SKM-1 treated with dmso at 0.1 percent for 144 hours (cell line): Measurements from ENCODE around the gene RELN.

Experiments
- DNase-seq: peaks from one replicate; lab custom pipeline; 2025; ENCODE audit not compliant: unreplicated experiment; lab: John Stamatoyannopoulos, UW

The RELN gene

DNA sequence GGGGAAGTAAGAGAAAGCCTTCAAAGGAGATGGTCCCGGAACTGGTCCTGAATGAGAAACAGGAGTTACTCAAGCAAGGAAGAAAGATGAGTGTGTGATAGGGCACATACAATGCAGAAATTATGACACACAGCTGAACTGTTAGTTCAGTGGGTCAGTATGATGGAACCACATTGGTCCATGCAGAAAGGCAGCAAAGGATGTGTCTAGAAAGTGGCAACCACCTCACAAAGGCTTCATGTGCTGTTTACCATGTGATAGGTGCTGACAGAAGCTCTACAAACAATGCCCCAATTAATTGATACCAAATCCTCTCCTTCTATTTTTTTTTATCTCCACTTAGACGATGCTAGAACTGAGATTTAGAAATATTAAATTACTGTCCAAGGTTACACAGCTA lies 258.3 kb downstream of the RELN start:
- DNase-seq: no peak

DNA sequence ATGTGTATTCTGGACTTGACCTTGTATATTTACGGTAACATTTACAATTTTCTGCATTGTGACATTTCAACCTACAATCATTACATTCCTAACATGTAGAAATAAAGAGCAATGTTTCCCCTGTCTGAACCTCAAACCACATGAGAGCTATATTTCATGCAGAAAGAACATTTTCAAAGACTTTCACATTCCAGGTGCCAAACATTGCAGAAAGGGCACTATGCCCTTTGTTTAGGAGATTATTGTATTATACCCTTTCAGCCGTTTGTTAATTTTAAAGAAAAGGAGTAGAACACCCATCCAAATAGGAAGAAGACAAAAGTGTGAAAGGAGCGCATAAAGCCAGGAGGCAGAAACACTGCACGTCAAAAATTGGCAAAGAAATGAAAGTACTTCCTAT lies 260.4 kb downstream of the RELN start:
- no peak for DNase-seq

DNA sequence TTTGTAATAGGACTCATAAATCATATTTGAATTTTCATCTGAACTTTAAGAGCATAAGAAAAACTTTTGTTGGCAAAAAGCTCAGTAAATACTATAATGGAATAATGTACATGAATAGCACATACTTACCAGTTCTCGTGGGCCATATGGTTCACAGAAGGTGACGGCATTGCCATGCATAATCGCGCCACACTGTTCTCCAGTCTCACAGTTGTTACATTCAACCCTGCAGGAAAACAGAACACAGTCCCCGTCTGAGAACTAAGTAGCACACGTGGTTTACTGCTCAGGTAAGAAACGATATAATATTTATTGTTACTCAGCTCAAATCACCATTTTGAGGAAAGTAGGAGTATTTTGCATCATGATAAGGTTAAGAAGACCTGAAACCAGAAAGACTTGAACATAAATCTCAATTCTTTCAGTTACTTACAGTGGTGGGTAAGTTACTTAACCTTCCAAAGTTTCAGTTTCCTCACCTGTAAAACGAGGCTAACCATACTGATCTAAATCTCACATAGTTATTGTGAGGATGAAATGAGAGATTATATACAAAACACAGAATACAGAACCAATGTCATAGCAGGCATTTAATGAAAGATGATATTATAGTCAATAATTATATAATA lies 261.4 kb downstream of the RELN start:
- DNase-seq: no peak

DNA sequence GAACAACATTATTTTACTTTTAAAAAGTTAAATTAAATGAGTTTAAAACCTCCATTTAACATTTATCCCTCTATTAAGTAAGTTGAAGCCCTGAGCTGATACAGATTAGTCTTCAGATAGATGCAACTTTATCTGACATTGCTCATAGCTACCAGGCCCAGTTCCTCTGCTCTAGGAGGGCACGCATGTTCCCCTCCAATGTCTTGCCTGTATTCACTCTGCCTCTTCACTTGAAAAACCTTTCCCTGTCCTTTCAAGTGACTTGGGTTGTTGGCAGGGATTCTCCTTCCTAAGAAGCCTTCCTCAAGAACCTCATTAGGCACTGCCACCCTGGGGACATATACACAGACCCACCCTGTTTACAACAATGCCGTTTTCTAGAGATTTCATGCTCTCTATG lies 270.4 kb downstream of the RELN start:
- no peak for DNase-seq

DNA sequence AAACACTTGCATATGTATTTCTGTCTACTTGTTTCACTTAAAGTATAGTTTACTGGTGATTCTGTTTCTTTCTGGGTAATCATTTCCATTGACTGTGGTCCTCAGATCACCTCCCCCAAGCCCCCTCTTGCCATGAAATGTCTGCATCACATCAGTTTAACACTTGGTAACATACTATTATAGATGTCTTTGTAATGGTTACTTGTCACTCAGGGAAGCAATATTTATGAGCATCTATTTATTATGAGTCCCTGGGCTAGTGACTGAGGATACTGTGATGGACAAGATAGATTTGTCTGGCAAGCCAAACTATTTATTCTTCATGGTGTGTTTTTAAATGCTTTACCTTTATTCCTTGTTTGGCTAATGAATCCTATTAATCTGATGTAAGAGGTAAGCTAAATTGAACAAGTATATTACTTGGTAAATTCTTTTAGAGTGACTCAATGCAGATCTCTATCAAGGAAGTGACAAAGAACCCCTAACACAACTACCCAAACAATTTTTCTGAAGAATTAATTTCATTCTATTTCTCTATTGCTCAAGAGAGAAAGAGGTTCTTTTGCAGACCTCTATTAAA lies 270.9 kb downstream of the RELN start:
- no peak for DNase-seq

DNA sequence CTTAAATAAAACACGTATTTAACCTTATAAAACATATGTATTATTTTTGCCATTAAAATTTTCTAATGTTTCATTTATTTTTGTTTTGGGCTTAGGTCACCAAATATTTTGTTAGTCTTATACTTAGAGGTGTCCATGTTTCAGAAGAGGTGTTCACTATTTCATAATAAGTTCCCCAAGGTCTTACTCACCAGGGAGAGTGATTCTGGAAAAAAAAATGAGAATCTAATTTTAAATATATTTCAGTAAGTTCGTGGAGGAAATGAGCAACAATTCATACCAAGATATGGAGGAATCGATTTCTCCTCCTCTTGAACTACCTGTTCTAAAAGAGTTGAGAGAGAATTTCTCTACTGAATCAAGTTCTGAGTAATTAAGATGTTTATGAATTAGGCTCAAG lies 271.9 kb downstream of the RELN start:
- no peak for DNase-seq

DNA sequence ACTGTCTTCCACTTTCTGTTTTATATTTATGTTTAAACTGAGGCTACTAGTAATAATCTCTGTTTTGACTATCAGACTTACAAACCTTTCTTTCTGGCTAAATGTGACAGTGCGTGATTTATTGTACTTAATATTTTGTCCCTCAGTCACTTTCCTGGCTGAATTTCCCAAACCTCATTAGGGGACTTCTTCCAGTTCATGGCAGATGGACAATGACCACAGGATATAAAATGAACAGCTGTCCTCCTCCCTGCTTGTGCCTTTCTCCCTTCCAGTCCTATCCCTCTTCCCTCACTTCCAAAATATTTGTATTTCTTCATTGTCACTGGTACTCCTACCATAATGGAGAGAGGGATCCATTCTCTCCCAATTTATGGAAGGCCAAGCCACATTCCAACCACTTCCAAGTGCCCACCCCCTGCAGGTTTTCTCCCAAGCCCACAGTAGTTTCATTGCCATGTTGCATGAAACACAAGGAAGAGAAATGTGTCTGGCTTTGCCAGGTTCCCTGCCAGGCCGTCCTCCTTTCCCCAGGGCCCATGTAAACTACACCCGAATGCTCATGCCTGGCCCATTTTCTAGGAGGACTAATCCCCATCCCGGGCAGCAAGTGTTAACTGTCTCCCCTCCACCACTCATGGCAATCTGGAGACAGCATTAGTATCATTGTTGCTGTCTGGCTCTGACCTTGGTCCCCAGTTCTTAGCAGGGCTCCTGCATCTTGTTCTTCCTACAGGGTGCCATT lies 273.9 kb downstream of the RELN start:
- no peak for DNase-seq

DNA sequence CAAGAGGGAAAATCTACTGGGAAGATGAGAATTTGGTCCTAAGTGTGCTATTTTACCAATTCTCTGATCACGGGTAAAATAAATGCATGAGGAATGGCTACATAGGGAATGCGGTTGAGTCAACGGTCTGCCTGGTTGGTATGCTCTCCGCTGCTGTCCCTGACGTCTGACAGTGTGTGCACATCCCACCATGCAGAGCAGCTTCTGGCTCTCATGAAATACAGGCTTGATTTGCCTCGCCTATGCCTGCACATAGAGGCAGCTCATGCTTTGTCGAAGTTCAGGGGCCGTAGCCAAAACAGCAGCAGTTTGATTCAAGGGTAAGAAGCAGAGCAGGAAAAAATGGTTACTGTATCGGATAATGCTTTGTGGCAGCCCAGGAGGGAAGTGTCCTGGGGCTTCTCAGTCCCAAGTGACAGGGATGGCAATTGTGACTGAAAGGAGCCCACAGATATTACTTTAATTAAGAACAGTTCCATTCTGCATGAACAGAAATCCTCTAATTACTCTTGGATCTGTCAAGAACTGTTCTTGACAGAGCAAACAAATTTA lies 275.0 kb downstream of the RELN start:
- no peak for DNase-seq

DNA sequence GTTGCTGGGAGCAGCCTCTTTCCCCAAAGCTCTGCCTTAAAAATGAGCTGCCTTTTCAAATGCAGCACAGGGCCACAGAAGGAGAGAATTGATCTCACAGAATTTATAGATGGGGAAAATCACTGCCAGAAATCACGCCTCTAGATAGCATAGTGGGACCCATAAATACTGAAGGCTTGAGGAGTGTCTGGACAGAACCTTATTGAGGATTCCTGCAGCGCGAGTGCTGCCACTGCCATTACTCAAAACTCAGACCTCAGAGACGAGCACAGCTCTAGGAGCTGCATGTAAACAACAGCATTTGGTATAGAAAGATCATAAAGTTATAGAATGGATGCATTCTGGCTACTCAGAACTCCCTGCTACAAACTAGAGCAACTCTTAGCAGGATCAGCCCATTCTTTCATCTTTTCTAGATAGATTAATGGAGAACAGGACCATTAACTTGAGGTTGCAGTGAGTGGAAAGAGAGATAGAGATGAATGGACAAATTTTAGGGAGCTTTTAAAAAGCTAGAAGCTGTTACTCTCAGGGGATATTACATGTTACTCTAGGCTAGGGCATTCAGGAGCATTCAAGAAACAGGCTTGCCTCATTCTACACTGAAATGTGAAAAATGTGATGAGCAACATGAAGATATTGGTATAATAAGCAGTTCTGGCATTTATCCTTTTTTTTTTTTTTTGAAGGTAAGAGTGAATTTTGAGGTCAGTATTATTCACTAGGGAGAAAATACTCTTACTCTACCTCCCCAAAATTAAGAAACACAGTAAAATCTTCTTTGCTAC lies 276.3 kb downstream of the RELN start:
- DNase-seq: no peak

DNA sequence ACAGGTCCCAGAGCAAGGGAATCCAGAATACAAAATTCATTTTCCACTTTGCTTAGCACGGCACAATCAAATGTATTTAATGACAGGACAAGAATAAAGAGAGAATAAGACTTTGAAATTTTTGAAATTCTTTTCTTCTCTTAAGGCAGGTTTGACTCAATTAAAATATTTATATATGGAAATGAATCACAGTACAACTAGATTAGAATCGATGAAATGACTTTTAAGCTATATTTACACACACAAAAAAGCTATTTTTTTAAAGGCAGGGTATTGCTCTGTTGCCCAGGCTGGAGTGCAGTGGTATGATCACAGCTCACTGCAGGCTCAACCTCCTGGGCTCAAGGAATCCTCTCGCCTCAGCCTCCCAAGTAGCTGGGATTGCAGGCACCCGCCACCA lies 278.0 kb downstream of the RELN start:
- DNase-seq: no peak

DNA sequence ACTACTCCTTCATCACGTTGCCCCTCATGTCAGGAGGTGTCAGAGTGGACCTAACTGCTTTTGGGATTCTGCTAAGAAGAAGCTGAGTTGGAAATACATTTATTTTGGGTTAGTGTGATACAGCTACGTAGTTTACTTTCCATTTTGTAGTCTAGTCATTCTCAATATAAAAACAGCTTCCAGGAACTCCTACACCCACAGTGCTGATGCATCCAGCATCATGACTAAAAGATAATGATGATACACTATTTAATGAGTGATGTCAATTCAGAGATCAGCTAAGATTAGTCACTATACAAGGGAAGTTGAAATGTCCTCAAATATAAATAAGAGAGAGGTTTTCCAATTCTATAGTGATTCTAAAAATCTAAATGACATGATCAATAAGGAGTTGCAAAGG lies 279.2 kb downstream of the RELN start:
- no peak for DNase-seq

DNA sequence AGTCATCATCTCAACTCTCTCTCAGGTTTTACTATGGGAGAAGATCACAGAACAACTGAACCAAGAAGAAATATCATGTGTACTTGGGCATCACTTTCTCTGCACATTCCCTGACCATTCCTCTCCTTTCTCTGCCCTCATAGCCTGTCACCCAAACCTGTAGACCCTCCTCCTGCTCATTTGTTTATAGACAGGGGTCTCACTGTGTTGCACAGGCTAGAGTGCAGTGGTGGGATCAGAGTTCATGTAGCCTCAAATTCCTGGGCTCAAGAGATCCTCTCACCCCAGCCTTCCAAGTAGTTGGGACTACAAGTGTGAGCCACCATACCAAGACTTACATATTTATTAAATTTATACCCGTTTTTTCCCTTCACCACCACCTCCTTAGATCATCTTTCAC lies 282.7 kb downstream of the RELN start:
- DNase-seq: no peak

DNA sequence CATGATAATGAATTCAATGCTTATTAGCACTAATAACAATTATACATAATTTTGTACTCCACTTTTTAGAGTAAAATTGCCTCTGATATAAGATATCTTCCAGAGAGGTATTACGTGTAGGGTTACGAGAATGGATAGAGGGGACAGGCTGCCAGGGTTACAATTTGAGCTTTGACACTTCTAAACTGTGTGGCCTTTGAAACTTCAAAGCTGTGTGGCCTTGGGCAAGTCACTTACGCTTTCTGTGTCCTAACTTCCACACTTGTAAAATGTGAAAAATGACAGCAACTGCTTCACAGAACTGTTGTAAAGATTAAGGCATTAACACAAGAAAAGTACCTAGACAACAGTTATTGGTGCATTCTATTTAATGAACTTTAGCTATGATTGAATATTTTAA lies 283.9 kb downstream of the RELN start:
- DNase-seq: no peak

DNA sequence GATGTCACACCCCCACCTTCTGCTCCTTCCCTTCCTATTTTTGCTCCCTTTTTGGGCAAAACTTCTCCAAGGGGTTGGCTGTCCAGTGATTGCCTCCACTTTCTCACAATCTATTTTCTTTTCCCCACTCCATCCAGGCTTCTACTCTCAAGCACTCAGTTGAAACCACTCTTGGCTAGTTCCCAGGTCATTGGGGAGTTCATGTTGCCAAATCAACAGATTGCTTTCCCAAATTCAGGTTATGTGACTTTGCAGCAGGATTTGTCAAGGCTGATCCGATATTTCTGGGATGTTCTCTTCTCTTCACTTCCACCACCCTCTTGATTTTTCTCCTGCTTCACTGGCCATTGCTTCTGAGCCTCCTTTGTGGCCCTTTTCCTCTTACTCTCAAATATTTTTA lies 284.8 kb downstream of the RELN start:
- no peak for DNase-seq

DNA sequence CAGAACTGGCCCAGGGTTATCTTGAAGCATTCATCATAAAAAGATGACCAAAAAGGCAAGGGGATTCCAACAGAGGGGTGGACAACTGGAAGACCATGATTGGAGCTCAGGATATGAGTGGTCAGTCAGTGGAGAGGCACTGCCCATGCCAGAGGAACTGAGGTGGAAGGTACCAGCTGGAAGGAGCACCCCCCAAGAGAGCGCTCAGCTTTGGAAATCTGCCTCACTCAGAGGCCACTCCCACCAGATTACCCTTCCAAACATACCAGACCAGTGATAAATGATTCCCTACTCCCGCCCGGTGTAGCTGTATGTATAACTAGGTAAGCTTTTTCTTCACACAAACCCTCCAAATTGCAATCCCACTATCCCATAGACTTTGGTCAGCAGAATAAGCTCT lies 286.5 kb downstream of the RELN start:
- no peak for DNase-seq

DNA sequence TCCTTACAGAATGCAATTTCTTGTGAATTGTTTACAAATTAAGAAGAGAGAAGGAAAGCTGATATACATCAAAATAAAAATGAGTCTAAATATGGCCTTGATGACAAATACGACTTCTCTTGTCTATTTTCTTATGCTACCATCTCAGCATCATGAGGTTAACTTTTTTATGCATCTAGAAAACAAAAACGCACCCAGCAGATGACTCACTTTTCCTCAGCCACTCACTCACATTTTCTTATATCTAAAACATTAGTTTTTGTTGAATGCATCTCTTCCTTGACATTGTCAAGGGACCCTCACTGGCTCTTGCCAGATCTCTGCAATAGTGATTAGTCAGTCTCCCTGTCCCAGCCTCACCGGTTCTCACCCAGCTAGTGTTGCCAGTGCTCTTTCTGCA lies 287.0 kb downstream of the RELN start:
- DNase-seq: no peak

DNA sequence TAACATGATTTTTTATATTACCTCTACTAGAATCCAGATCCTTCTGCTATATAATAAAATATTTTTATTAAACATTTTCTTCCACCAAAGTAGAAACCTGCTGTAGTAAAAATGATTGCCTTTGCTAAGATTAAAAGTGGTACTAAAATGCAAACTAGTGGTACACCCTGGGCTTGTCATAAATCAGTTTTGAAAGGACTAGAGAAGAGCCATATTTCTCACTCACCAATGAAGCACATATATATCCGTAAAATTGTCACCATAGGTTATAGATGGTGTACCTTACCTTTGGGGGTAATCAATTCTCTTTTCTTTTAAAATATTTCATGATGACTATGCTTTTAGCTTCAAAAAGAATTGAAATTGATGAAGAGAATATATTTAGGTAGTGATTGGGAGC lies 290.4 kb downstream of the RELN start:
- no peak for DNase-seq

DNA sequence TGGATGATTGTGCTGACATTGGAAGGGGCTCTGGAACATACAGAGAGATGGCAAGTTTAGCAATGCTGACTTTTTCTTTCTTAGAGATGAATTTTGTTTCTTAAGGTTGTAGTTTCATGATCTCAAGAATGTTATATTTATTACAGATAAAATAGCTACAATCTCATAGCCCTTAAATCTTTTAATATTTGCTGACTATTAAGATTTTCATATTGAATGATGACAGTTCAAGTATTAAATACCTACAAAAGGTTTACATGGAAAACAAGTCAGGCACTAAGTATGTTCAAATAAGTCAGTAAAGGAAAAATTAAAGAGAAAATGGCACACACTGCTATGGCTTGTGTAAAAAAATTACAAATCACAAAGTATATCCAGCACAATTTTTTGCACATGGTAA lies 291.4 kb downstream of the RELN start:
- DNase-seq: no peak

DNA sequence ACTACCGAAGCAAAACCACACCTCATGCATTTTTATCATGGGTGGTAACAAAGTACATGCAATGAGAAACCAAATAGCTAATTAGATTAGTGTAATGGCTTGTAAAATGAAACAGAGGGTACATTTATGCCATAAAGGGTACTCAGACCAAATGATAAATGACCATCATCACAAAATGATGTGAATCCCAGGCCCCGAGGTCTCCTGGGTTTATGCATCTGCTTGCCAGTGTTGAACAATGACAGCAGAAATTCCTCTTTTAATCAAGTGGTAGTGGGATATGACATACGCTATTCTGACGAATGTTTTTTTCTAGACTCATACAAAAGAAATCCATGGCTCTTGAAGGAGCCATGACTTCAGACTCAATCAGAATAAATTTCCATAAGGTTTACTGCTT lies 293.9 kb downstream of the RELN start:
- DNase-seq: no peak

DNA sequence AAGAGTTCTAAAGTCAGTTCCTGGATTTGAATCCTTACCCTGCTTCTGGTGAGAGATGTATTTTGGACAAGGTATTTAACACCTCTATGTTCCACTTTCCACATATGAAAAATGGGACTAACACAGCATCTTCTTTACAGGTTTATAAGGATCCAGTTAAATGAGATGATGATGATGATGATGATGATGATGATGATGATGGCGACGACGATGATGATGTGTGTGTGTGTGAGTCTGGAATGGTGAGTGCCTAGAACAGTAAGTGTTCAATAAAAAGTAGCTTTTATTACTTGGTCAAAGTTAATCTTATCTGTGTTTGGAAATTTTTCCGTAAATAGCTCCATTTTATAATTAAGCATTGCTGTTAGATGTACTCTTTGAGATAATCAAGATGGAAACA lies 295.2 kb downstream of the RELN start:
- DNase-seq: no peak

DNA sequence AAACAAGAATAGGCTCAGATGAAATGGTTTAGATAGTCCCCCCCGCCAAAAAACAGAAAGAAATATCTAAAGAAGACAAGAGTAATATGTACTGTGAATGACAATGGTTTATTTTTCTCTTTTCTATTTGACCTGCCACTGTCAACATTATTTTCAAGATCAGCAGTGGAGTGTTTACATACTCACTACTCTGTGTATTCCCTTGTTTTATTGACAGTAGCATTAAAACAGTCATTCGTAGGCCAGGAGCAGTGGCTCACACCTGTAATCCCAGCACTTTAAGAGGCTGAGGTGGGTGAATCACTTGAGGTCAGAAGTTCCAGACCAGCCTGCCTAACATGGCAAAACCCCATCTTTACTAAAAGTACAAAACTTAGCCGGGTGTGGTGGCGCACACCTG lies 298.2 kb downstream of the RELN start:
- DNase-seq: no peak
